ENCODE measurements around the gene PALB2.

PALB2 gene

GRCh38 chr16:23640931-23641765 lies at the start of gene PALB2, which contains the start of gene DCTN5:
Gene PALB2 (minus strand): TSS chr16:23641310. CDS start chr16:23641157, 153 bp downstream.
Gene DCTN5 (plus strand): TSS chr16:23641466. CDS start chr16:23641543, 77 bp downstream.
- in situ Hi-C loops (cut with HindIII; ENCODE audit: low pct_unique_long_range_greater_than_20kb, low sequenced_read_pairs), result no loop called here
- peak; percentile 89 to 95 for DNase-seq (ENCODE audit: low read depth in 1 of 2, low spot score in 1 of 2)
- TF ChIP-seq JUND (IDR thresholded peaks at IDR 0.05; ENCODE audit: low read depth), result no peak

GRCh38 chr16:23689442-23690187 lies 48.5 kb upstream of the PALB2 start:
- DNase-seq (ENCODE audit: low read depth in 1 of 2, low spot score in 1 of 2), result no peak
- in situ Hi-C loops (cut with HindIII; ENCODE audit: low pct_unique_long_range_greater_than_20kb, low sequenced_read_pairs), result no loop called here
- no peak for TF ChIP-seq JUND (IDR thresholded peaks at IDR 0.05; ENCODE audit: low read depth)

GRCh38 chr16:23687034-23687808 lies 46.1 kb upstream of the PALB2 start:
- in situ Hi-C loops (cut with HindIII; ENCODE audit: low pct_unique_long_range_greater_than_20kb, low sequenced_read_pairs), result no loop called here
- TF ChIP-seq JUND (IDR thresholded peaks at IDR 0.05; ENCODE audit: low read depth), result no peak

GRCh38 chr16:23683487-23683886 lies 42.4 kb upstream of the PALB2 start:
- TF ChIP-seq JUND (IDR thresholded peaks at IDR 0.05; ENCODE audit: low read depth), result no peak
- DNase-seq (ENCODE audit: low read depth in 1 of 2, low spot score in 1 of 2), result no peak
- in situ Hi-C loops (cut with HindIII; ENCODE audit: low pct_unique_long_range_greater_than_20kb, low sequenced_read_pairs), result no loop called here

More at GRCh38 chr16:23687034-23687808, 46.1 kb upstream of the PALB2 start:
- DNase-seq (ENCODE audit: low read depth in 1 of 2, low spot score in 1 of 2), result no peak

- in situ Hi-C loops (cut with HindIII; ENCODE audit: low pct_unique_long_range_greater_than_20kb, low sequenced_read_pairs), result no loop called here
- DNase-seq (ENCODE audit: low read depth in 1 of 2, low spot score in 1 of 2), result no peak
- TF ChIP-seq JUND (IDR thresholded peaks at IDR 0.05; ENCODE audit: low read depth), result no peak
Measured at GRCh38 chr16:23682181-23682580, 41.1 kb upstream of the PALB2 start.

- no peak for DNase-seq (ENCODE audit: low read depth in 1 of 2, low spot score in 1 of 2)
- in situ Hi-C loops (cut with HindIII; ENCODE audit: low pct_unique_long_range_greater_than_20kb, low sequenced_read_pairs), result no loop called here
- TF ChIP-seq JUND (IDR thresholded peaks at IDR 0.05; ENCODE audit: low read depth), result no peak
Measured at GRCh38 chr16:23679986-23680336, 38.9 kb upstream of the PALB2 start.

GRCh38 chr16:23679274-23679985 lies 38.3 kb upstream of the PALB2 start:
- TF ChIP-seq JUND (IDR thresholded peaks at IDR 0.05; ENCODE audit: low read depth), result no peak
- in situ Hi-C loops (cut with HindIII; ENCODE audit: low pct_unique_long_range_greater_than_20kb, low sequenced_read_pairs), result no loop called here
- DNase-seq (ENCODE audit: low read depth in 1 of 2, low spot score in 1 of 2), result peak in 1 of 2 experiments; percentile 23

- TF ChIP-seq JUND (IDR thresholded peaks at IDR 0.05; ENCODE audit: low read depth), result no peak
- in situ Hi-C loops (cut with HindIII; ENCODE audit: low pct_unique_long_range_greater_than_20kb, low sequenced_read_pairs), result no loop called here
- peak; percentile 95 to 97 for DNase-seq (ENCODE audit: low read depth in 1 of 2, low spot score in 1 of 2)
Measured at GRCh38 chr16:23678430-23679273, 37.5 kb upstream of the PALB2 start, which contains the start of gene PLK1. Gene PLK1 (plus strand): TSS chr16:23678889. CDS start chr16:23678933, 44 bp downstream.

GRCh38 chr16:23676924-23677480 lies 35.9 kb upstream of the PALB2 start:
- in situ Hi-C loops (cut with HindIII; ENCODE audit: low pct_unique_long_range_greater_than_20kb, low sequenced_read_pairs), result no loop called here
- TF ChIP-seq JUND (IDR thresholded peaks at IDR 0.05; ENCODE audit: low read depth), result no peak

GRCh38 chr16:23673971-23674614 lies 33.0 kb upstream of the PALB2 start:
- TF ChIP-seq JUND (IDR thresholded peaks at IDR 0.05; ENCODE audit: low read depth), result no peak
- DNase-seq (ENCODE audit: low read depth in 1 of 2, low spot score in 1 of 2), result no peak
- in situ Hi-C loops (cut with HindIII; ENCODE audit: low pct_unique_long_range_greater_than_20kb, low sequenced_read_pairs), result no loop called here

More at GRCh38 chr16:23676924-23677480, 35.9 kb upstream of the PALB2 start:
- DNase-seq (ENCODE audit: low read depth in 1 of 2, low spot score in 1 of 2), result no peak
